GM12878 (cell line): ENCODE data around the gene CDC42BPA. TPM values are rescaled to one million over a fixed set of nuclear protein-coding genes. Genes with fewer than 3 reads are reported as not detected.

Source experiments
- ATAC-seq: fragments of 200-7000 bp; cut with Tn5 transposase; 3 replicates; pipeline ENCODE4 v1.9.1; 2020; ENCODE audit warnings: mild to moderate bottlenecking, moderate library complexity
- BruUV-seq: library from RNA; stranded (reverse); fragments of 400-500 nt; replicated peaks from 2 replicates; lab custom pipeline; 2021; lab: Mats Ljungman, UMichigan
- CTCF ChIA-PET: fragments of 300-600 bp; sonication (Branson Sonifier 250); formaldehyde crosslinking; extraction: SDS; loops from one replicate; lab custom pipeline; 2021; ENCODE audit warnings: inconsistent platforms; lab: Yijun Ruan, JAX
- POLR2A ChIA-PET: fragments of 350-600 bp; formaldehyde crosslinking; extraction: SDS; loops from one replicate; lab custom pipeline; 2021; ENCODE audit warnings: inconsistent platforms; lab: Charles Lee
- RAD21 ChIA-PET: fragments of 300-600 bp; sonication (Branson Sonifier 250); formaldehyde crosslinking; loops from one replicate; lab custom pipeline; 2023; ENCODE audit warnings: antibody characterized with exemption; ENCODE audit not compliant: unreplicated experiment; lab: Charles Lee
- SMC1A ChIA-PET: fragments of 300-600 bp; sonication (Branson Sonifier 250); formaldehyde crosslinking; loops from one replicate; lab custom pipeline; 2023; ENCODE audit not compliant: unreplicated experiment, uncharacterized antibody; lab: Charles Lee
- DNase-seq: peaks from one replicate; pipeline ENCODE4 v3.0.0-alpha.2; 2011; ENCODE audit warnings: low read depth, low spot score
- FAIRE-seq: peaks from 3 replicates; lab custom pipeline; 2011; peaks lifted over from hg19 to GRCh38; lab: Jason Lieb, UNC
- H2AFZ ChIP-seq: 2 replicates; pipeline ENCODE4 v1.6.0; 2011; ENCODE audit warnings: low read depth, low read length, control low read depth; ENCODE audit not compliant: control insufficient read depth
- H3K27ac ChIP-seq: 2 replicates; pipeline ENCODE4 v1.5.1; 2011; ENCODE audit warnings: control low read depth; ENCODE audit not compliant: control insufficient read depth, insufficient read depth
- H3K27me3 ChIP-seq, 2 experiments: replicated peaks in 1 of 2; 2 replicates each; pipeline versions ENCODE4 v1.6.0 to v1.6.1; 2011; ENCODE audit warnings: low read length in 1 of 2; ENCODE audit not compliant: control insufficient read depth in 2 of 2, insufficient read depth in 2 of 2
- H3K36me3 ChIP-seq, 2 experiments: 2 replicates each; pipeline ENCODE4 v1.5.1; 2011; ENCODE audit warnings: low read length in 1 of 2; ENCODE audit not compliant: control insufficient read depth in 2 of 2, insufficient read depth in 2 of 2
- H3K4me1 ChIP-seq: 2 replicates; pipeline ENCODE4 v1.6.1; 2011; ENCODE audit warnings: mild to moderate bottlenecking, low read length, moderate library complexity, mixed read lengths; ENCODE audit not compliant: control insufficient read depth, insufficient read depth
- H3K4me2 ChIP-seq: 2 replicates; pipeline ENCODE4 v1.6.0; 2011; ENCODE audit warnings: control low read depth; ENCODE audit not compliant: control insufficient read depth, insufficient read depth
- H3K4me3 ChIP-seq: fragments of 200-600 bp; sonication (generic); 2 replicates; pipeline ENCODE4 v1.5.1; 2016
- H3K79me2 ChIP-seq: 2 replicates; pipeline ENCODE4 v1.6.0; 2011; ENCODE audit warnings: low read length; ENCODE audit not compliant: control insufficient read depth, insufficient read depth
- H3K9ac ChIP-seq: 2 replicates; pipeline ENCODE4 v1.8.0; 2011; ENCODE audit warnings: low read length, control low read depth, mixed read lengths; ENCODE audit not compliant: control insufficient read depth, insufficient read depth
- H3K9me3 ChIP-seq: replicated peaks from 3 replicates; pipeline ENCODE4 v1.5.1; 2011; ENCODE audit warnings: mild to moderate bottlenecking, low read length; ENCODE audit not compliant: control insufficient read depth, insufficient read depth
- H4K20me1 ChIP-seq: 2 replicates; pipeline ENCODE4 v1.6.0; 2011; ENCODE audit not compliant: control insufficient read depth, insufficient read depth
- CHD1 ChIP-seq: IDR thresholded peaks from 2 replicates; pipeline ENCODE4 v1.6.1; 2012; ENCODE audit warnings: low read depth, low read length, improper control_type of control experiment
- NFYA ChIP-seq: IDR thresholded peaks from 2 replicates; pipeline ENCODE4 v1.6.1; 2011; ENCODE audit warnings: low read depth, mild to moderate bottlenecking, low read length, improper control_type of control experiment, borderline replicate concordance
- PAX8 ChIP-seq: fragments of 450-650 bp; IDR thresholded peaks from 2 replicates; pipeline ENCODE4 v1.6.1; 2017; ENCODE audit warnings: mild to moderate bottlenecking, moderate library complexity
- WGBS: methylation state at CpG from one replicate; pipeline ENCODE4 v1.1.6; 2016; ENCODE audit warnings: low lambda C conversion rate; ENCODE audit not compliant: insufficient replicate concordance, insufficient coverage; ENCODE audit errors: missing lambda C conversion rate; 5-methylcytosine and 5-hydroxymethylcytosine counted together
- in situ Hi-C: fragments of 300-500 bp; cut with MboI; formaldehyde crosslinking; loops from 9 replicates; pipeline ENCODE4 v1.14.3; 2018; ENCODE audit warnings: mixed read lengths
- intact Hi-C: fragments of 100-400 bp; cut with micrococcal nuclease; formaldehyde crosslinking; loops from one replicate; pipeline ENCODE4 v1.14.2; 2022; ENCODE audit not compliant: unreplicated experiment
- polyA plus RNA-seq, 11 experiments: library from polyadenylated mRNA; depleted of rRNA in 4 of 11; unstranded in 6 of 11; stranded (reverse) in 5 of 11; fragments of >200 nt; fragmentation: Nextera tagmentation in 4 of 11; fragmentation: Illumina TruSeq in 1 of 11; extraction: Ambion mirVana in 4 of 11; extraction: Trizol in 1 of 11; gene quantifications; 1 replicate in 1 of 11; 2 replicates in 10 of 11; pipeline versions ENCODE4 v1.2.1 to v1.2.3, GENCODE V29; 2011 to 2016; ENCODE audit warnings: inconsistent platforms in 2 of 11, missing spikeins in 2 of 11, low read depth in 1 of 11
- total RNA-seq, 4 experiments: library from RNA; depleted of rRNA in 3 of 4; stranded (reverse); fragments of >200 nt in 3 of 4; fragmentation: Illumina TruSeq in 1 of 4; extraction: Trizol in 1 of 4; gene quantifications; 2 replicates each; pipeline versions ENCODE4 v1.2.1 to v1.2.3, GENCODE V29; 2013 to 2021

The CDC42BPA gene
- total and polyA plus RNA-seq, 10 of the 15 experiments (the other 5 are each of a cell fraction or from before 2014, with no cell fraction given): 0.02 to 0.52 (median 0.10) TPM

- ChIA-PET RAD21 (no interaction called here), SMC1A (no interaction called here), POLR2A (no interaction called here), CTCF (no interaction called here)
- no peak for TF ChIP-seq CHD1
- Histone ChIP-seq H2AFZ (no peak overlapping the region), H3K9me3 (no peaks in the 10 kb centered on the region), H3K4me1 (no peaks in the 10 kb centered on the region), H4K20me1 (no peaks in the 10 kb centered on the region), H3K79me2 (no peaks in the 10 kb centered on the region), H3K36me3 (no peaks in the 10 kb centered on the region), H3K27me3 (no peaks in the 10 kb centered on the region), H3K27ac (no peak overlapping the region), H3K9ac (no peak overlapping the region), H3K4me3 (no peak overlapping the region), H3K4me2 (no peak overlapping the region)
- in situ Hi-C loops (no loop called here), intact Hi-C loops (no loop called here)
- no peak for DNase-seq
- no TSS peak for BruUV-seq
- FAIRE-seq: no peak
- 17% methylated on average over 4 of the region's 4 CpGs for WGBS
- no peak for ATAC-seq
These were observed 21.1 kb downstream of the CDC42BPA start for GRCh38 chr1:227297073-227297793.

DNA sequence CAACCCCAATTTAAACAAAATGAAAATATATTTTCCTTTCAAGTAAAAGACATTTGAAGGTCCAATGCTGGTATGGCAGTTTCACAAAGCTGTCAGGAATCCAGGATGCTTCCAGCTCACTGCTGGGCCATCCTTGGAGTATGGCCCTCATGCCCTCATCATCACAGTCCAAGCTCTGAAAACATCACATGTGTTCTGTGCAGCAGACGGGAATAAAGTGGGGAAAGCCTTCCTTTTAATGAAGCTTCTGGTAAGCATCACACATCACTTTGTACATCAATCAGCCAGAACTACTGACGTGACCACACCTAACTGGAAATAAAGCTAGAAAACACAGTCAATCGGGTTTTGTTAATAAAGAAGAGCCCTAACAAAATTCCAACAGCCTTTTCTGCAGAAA lies 22.7 kb downstream of the CDC42BPA start:
- ChIA-PET RAD21 (no interaction called here), CTCF (no interaction called here), POLR2A (no interaction called here), SMC1A (no interaction called here)
- intact Hi-C loops (no loop called here), in situ Hi-C loops (no loop called here)
- no peaks in the 10 kb centered on the region for H3K9me3 ChIP-seq
- TF ChIP-seq NFYA: no peak
- no peak for TF ChIP-seq PAX8
- no peaks in the 10 kb centered on the region for H3K79me2 ChIP-seq
- ATAC-seq (no peak), DNase-seq (no peak), FAIRE-seq (no peak)
- no peak overlapping the region for H3K9ac ChIP-seq
- H3K36me3 ChIP-seq: no peaks in the 10 kb centered on the region
- H3K27me3 ChIP-seq: no peaks in the 10 kb centered on the region
- H2AFZ ChIP-seq: no peak overlapping the region
- no peaks in the 10 kb centered on the region for H3K4me1 ChIP-seq
- H3K4me2 ChIP-seq: no peak overlapping the region
- no TSS peak for BruUV-seq
- H3K4me3 ChIP-seq: no peak overlapping the region
- H4K20me1 ChIP-seq: no peaks in the 10 kb centered on the region
- 16% methylated on average over 3 of the region's 3 CpGs for WGBS
- H3K27ac ChIP-seq: no peak overlapping the region
